HCT116 (cell line): ENCODE measurements around the gene GCNT2.

Source experiments
- EZH2 ChIP-seq: fragments of 200-600 bp; sonication (generic); IDR thresholded peaks from 2 replicates; pipeline ENCODE4 v1.6.1; 2017; ENCODE audit warnings: antibody characterized with exemption, mixed run types
- TF ChIP-seq, protein P1 (sequence below), 3 experiments: fragments of 200-600 bp in 1 of 3; sonication (generic) in 1 of 3; IDR thresholded peaks in 2 of 3; conservative IDR thresholded peaks in 1 of 3; 2 replicates each; pipeline ENCODE4 v1.5.1; 2012 to 2017; ENCODE audit warnings: low read depth in 2 of 3, low read length in 2 of 3, antibody characterized with exemption in 1 of 3, borderline replicate concordance in 1 of 3, control low read depth in 1 of 3, mild to moderate bottlenecking in 1 of 3, mixed read lengths in 1 of 3, mixed run types in 1 of 3, moderate library complexity in 1 of 3; ENCODE audit not compliant: insufficient read depth in 1 of 3

DNA sequence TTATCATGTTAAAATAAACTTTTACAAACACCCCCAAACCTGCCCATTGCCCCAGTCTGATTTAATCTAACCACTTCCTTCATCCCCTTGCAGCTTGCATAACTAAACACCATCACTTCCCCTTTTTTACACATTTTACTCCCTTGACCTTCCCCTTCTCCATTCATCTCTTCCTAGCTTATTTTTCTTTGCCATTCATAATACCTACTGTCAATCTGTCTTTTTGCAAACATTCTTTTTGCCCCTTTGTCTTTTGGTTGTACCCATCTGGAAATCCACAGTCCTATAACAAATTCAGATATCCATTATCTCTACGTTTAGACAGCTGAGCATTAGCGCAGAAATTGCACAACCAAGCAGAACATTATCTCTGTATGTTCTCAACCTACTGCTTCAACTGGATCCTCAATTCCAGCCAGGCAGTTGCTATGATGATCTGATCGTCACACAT, 122.1 kb downstream of the GCNT2 start:
- TF ChIP-seq, protein P1, sequence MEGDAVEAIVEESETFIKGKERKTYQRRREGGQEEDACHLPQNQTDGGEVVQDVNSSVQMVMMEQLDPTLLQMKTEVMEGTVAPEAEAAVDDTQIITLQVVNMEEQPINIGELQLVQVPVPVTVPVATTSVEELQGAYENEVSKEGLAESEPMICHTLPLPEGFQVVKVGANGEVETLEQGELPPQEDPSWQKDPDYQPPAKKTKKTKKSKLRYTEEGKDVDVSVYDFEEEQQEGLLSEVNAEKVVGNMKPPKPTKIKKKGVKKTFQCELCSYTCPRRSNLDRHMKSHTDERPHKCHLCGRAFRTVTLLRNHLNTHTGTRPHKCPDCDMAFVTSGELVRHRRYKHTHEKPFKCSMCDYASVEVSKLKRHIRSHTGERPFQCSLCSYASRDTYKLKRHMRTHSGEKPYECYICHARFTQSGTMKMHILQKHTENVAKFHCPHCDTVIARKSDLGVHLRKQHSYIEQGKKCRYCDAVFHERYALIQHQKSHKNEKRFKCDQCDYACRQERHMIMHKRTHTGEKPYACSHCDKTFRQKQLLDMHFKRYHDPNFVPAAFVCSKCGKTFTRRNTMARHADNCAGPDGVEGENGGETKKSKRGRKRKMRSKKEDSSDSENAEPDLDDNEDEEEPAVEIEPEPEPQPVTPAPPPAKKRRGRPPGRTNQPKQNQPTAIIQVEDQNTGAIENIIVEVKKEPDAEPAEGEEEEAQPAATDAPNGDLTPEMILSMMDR (IDR thresholded peaks at IDR 0.05 in 2 of 3, conservative IDR thresholded peaks at IDR 0.05 in 1 of 3; ENCODE audit: borderline replicate concordance in 1 of 3, insufficient read depth in 1 of 3, low read depth in 2 of 3, low read length in 2 of 3), result no peak
- TF ChIP-seq EZH2, result no peak
